ENCODE measurements around the gene DACH1. TPM values are rescaled to one million over a fixed set of nuclear protein-coding genes. Genes with fewer than 3 reads are reported as not detected.

The DACH1 gene
- total and polyA plus RNA-seq, 4 donors: 1.4 to 42.3 (median 3.7) TPM

DNA sequence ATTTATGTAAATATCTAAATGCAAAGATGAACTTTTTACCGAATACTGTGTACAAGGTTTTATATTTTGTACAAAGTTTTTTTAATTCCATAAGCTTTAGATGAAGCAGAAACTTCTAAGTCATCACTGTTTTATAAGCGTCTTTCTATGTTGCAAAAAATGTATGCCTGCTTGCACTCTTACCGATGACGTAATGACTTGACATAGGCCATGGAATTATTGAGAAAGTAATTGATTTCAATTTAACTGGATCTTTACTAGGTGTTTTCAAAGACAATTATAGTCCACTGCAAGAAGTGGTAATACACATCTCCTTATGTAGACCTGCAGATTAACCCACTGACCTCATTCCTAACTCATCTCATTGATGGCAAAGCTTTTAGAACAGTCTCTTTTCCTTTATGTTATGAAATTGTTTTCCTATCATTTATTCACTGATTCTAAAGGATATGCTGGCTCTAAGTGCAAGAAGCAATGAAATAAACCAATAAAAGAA lies 10.4 kb downstream of the DACH1 start:
- Histone ChIP-seq H3K9ac (ENCODE audit: insufficient read depth in 1 of 2, low read length in 2 of 2) (no peak overlapping the region), H3K9me3 (ENCODE audit: control insufficient read depth in 4 of 4, insufficient read depth in 3 of 4, low read length in 3 of 4) (no peaks in the 10 kb centered on the region), H3K27me3 (ENCODE audit: control insufficient read depth in 3 of 3, insufficient read depth in 3 of 3, low read length in 2 of 3) (no peaks in the 10 kb centered on the region), H3K27ac (ENCODE audit: low read depth in 1 of 2, low read length in 1 of 2) (no peak overlapping the region), H3K4me3 (no peak overlapping the region), H3K4me1 (ENCODE audit: control insufficient read depth in 5 of 5, insufficient read depth in 5 of 5, low read length in 5 of 5) (peaks cover 0 to 32% (median 5%) of the 10 kb centered on the region in 5 donors), H3K36me3 (ENCODE audit: control insufficient read depth in 4 of 4, insufficient read depth in 4 of 4, low read length in 4 of 4) (peaks cover 0 to 4% (median 1%) of the 10 kb centered on the region in 4 donors)
- TF ChIP-seq CTCF (IDR thresholded peaks at IDR 0.05; ENCODE audit: control extremely low read depth, extremely low read depth): no peak
- no peak for ATAC-seq (ENCODE audit: insufficient read depth, low FRiP score)
- 75 to 87% methylated on average over 4 of the region's 4 CpGs for WGBS, 2 donors
- DNase-seq: no peak

GRCh38 chr13:71854401-71854800 lies 12.6 kb downstream of the DACH1 start:
- Histone ChIP-seq H3K4me3 (no peak overlapping the region), H3K9me3 (ENCODE audit: control insufficient read depth in 4 of 4, insufficient read depth in 3 of 4, low read length in 3 of 4) (no peaks in the 10 kb centered on the region), H3K9ac (ENCODE audit: insufficient read depth in 1 of 2, low read length in 2 of 2) (no peak overlapping the region), H3K36me3 (ENCODE audit: control insufficient read depth in 4 of 4, insufficient read depth in 4 of 4, low read length in 4 of 4) (peaks cover 0 to 4% (median 1%) of the 10 kb centered on the region in 4 donors), H3K27ac (ENCODE audit: low read depth in 1 of 2, low read length in 1 of 2) (no peak overlapping the region), H3K4me1 (ENCODE audit: control insufficient read depth in 5 of 5, insufficient read depth in 5 of 5, low read length in 5 of 5) (peaks cover 0 to 19% (median 5%) of the 10 kb centered on the region in 5 donors), H3K27me3 (ENCODE audit: control insufficient read depth in 3 of 3, insufficient read depth in 3 of 3, low read length in 2 of 3) (no peaks in the 10 kb centered on the region)
- 71 to 86% methylated on average over 1 of the region's 1 CpG for WGBS, 2 donors
- DNase-seq (no peak), ATAC-seq (ENCODE audit: insufficient read depth, low FRiP score) (no peak)
- TF ChIP-seq CTCF (IDR thresholded peaks at IDR 0.05; ENCODE audit: control extremely low read depth, extremely low read depth): no peak

DNA sequence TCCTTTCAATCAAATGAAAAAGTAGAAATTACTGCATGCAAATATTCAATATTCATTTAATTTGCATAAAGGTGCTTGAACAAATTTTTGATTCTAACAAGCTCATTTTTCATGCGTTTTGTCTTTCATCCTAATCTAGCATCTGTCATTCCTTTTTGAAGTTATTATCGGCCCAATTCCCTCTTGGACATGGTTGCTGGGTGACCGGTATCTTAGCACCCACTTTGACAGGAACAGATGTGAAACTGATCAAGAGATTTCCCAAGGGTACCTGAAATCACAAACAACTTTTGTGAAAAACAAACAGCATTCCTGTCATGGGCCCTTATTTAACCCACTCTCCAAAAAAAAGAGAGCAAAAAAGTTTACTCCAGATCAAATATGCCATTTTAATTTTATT lies 13.3 kb downstream of the DACH1 start:
- TF ChIP-seq CTCF (IDR thresholded peaks at IDR 0.05; ENCODE audit: control extremely low read depth, extremely low read depth): no peak
- Histone ChIP-seq H3K9me3 (ENCODE audit: control insufficient read depth in 4 of 4, insufficient read depth in 3 of 4, low read length in 3 of 4) (no peaks in the 10 kb centered on the region), H3K9ac (ENCODE audit: insufficient read depth in 1 of 2, low read length in 2 of 2) (no peak overlapping the region), H3K36me3 (ENCODE audit: control insufficient read depth in 4 of 4, insufficient read depth in 4 of 4, low read length in 4 of 4) (peaks cover 0 to 4% (median 1%) of the 10 kb centered on the region in 4 donors), H3K4me3 (no peak overlapping the region), H3K27ac (ENCODE audit: low read depth in 1 of 2, low read length in 1 of 2) (no peak overlapping the region), H3K27me3 (ENCODE audit: control insufficient read depth in 3 of 3, insufficient read depth in 3 of 3, low read length in 2 of 3) (no peaks in the 10 kb centered on the region), H3K4me1 (ENCODE audit: control insufficient read depth in 5 of 5, insufficient read depth in 5 of 5, low read length in 5 of 5) (peaks cover 0 to 16% (median 3%) of the 10 kb centered on the region in 5 donors)
- no peak for DNase-seq
- WGBS, 2 donors: 76 to 94% methylated on average over 3 of the region's 3 CpGs
- no peak for ATAC-seq (ENCODE audit: insufficient read depth, low FRiP score)

DNA sequence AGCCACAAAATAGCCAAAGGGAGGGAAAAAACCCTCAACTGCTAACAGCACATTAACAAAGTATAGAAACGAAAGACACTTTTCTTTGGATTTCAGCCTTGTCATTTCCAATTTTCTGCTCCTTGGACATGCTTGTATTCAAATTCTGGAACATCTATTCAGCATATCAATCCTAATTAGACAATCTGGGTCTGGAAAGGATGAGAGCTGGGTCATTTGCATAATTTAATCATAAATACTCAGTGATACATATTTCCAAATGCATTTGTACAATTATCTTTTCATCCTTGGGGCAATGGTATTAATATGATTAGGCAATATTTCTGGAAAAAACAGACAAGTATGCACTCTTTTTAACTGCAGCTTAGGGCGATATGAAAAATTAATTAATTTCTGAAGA lies 14.3 kb downstream of the DACH1 start:
- 85 to 92% methylated on average over 2 of the region's 2 CpGs for WGBS, 2 donors
- DNase-seq (no peak), ATAC-seq (ENCODE audit: insufficient read depth, low FRiP score) (no peak)
- H3K36me3 ChIP-seq (ENCODE audit: control insufficient read depth in 4 of 4, insufficient read depth in 4 of 4, low read length in 4 of 4): peaks cover 0 to 4% (median 1%) of the 10 kb centered on the region in 4 donors
- H3K27me3 ChIP-seq (ENCODE audit: control insufficient read depth in 3 of 3, insufficient read depth in 3 of 3, low read length in 2 of 3): no peaks in the 10 kb centered on the region
- H3K4me1 ChIP-seq (ENCODE audit: control insufficient read depth in 5 of 5, insufficient read depth in 5 of 5, low read length in 5 of 5): peaks cover 0 to 7% (median 0%) of the 10 kb centered on the region in 5 donors
- H3K27ac ChIP-seq (ENCODE audit: low read depth in 1 of 2, low read length in 1 of 2): no peak overlapping the region
- TF ChIP-seq CTCF (IDR thresholded peaks at IDR 0.05; ENCODE audit: control extremely low read depth, extremely low read depth): no peak
- H3K4me3 ChIP-seq: no peak overlapping the region
- H3K9me3 ChIP-seq (ENCODE audit: control insufficient read depth in 4 of 4, insufficient read depth in 3 of 4, low read length in 3 of 4): no peaks in the 10 kb centered on the region
- H3K9ac ChIP-seq (ENCODE audit: insufficient read depth in 1 of 2, low read length in 2 of 2): no peak overlapping the region
